Right ventricle myocardium inferior (tissue), 1 donor: ENCODE results near the gene TOMM40. TPM values are rescaled to one million over a fixed set of nuclear protein-coding genes. Genes with fewer than 3 reads are reported as not detected.
A peak's percentile ranks its signal among the peaks of the same experiment; 100 is the strongest.
"Not testable (repeated sequence)": the region's sequence is repeated elsewhere in the genome, so short reads cannot be mapped to it uniquely, and the experiment has no call there.

Experiments used
- ATAC-seq: fragments of 200-7000 bp; cut with Tn5 transposase; one replicate; pipeline ENCODE4 v1.9.1; 2020; ENCODE audit warnings: mild to moderate bottlenecking, moderate library complexity
- DNase-seq: peaks from one replicate; pipeline ENCODE4 v3.0.0; 2021; ENCODE audit errors: missing footprints
- intact Hi-C: fragments of 100-400 bp; cut with DNase I; formaldehyde crosslinking; loops from one replicate; pipeline ENCODE4 v1.11.0; 2022
- long read RNA-seq: library from polyadenylated mRNA; unstranded; transcript quantifications from one replicate; pipeline ENCODE4 v2.0.0, GENCODE V29; 2021
- total RNA-seq: library from RNA; stranded (reverse); fragmentation: NEBNext Ultra II Directional; extraction: Animal tissue kit (Norgen Biotek cat#: 25700); gene quantifications from one replicate; pipeline ENCODE4 v1.2.1, GENCODE V29; 2021
- donor health status: DM: no; HTN: yes; CAD: no; lungs with severe emphysema.

The TOMM40 gene
- total RNA-seq, result 45.3 TPM
- long read RNA-seq, transcript TOMM40-202 (10 exons, 1,709 nt), result major isoform, 50 of 75 reads
- long read RNA-seq, transcript TOMM40-201 (10 exons, 1,707 nt), result minor isoform, 7 of 75 reads
- long read RNA-seq, transcript TOMM40-203 (9 exons, 1,725 nt), result minor isoform, 14 of 75 reads
- long read RNA-seq, partial matches to known transcripts, result 2 of 75 reads
- long read RNA-seq, other reads (novel, unspliced or antisense), result 1 of 75 reads

GRCh38 chr19:44891016-44891882 is at the start of gene TOMM40:
Gene TOMM40, plus strand, starts transcription at chr19:44891254. Its CDS starts 162 bp downstream, at chr19:44891416.
- no peak for ATAC-seq
- intact Hi-C loops, result loop anchor here (2.0 kb wide), 2 partner anchors 44 to 64 kb away; partner anchors contain the start of genes CLPTM1 and NECTIN2
- peak; percentile 100 for DNase-seq

- ATAC-seq (no peak), DNase-seq (no peak)
- intact Hi-C loops, result loop anchor here (1.0 to 5.0 kb wide), 4 partner anchors 45 to 156 kb away; no protein-coding TSS in a partner anchor
Measured at GRCh38 chr19:44845286-44845611, 45.8 kb upstream of the TOMM40 start.

- ATAC-seq (peak; percentile 86), DNase-seq (peak; percentile 100)
- intact Hi-C loops, result loop anchor here (1.0 to 5.0 kb wide), 5 partner anchors 45 to 157 kb away; partner anchors contain the start of gene TOMM40
Measured at GRCh38 chr19:44845612-44846454, 45.2 kb upstream of the TOMM40 start, which contains the start of gene NECTIN2. Gene NECTIN2, plus strand, starts transcription at chr19:44846297. Its CDS starts 229 bp downstream, at chr19:44846526.

- ATAC-seq (no peak), DNase-seq (no peak)
- intact Hi-C loops, result loop anchor here (2.0 to 5.0 kb wide), 2 partner anchors 44 to 129 kb away; partner anchors contain the start of gene TOMM40
Measured at GRCh38 chr19:44846455-44847143, 44.5 kb upstream of the TOMM40 start.

GRCh38 chr19:44847144-44848035 is 43.7 kb upstream of the TOMM40 start:
- DNase-seq, result peak; percentile 83
- ATAC-seq, result no peak
- intact Hi-C loops, result loop anchor here (2.0 to 5.0 kb wide), 2 partner anchors 43 to 130 kb away; partner anchors contain the start of gene TOMM40

DNA sequence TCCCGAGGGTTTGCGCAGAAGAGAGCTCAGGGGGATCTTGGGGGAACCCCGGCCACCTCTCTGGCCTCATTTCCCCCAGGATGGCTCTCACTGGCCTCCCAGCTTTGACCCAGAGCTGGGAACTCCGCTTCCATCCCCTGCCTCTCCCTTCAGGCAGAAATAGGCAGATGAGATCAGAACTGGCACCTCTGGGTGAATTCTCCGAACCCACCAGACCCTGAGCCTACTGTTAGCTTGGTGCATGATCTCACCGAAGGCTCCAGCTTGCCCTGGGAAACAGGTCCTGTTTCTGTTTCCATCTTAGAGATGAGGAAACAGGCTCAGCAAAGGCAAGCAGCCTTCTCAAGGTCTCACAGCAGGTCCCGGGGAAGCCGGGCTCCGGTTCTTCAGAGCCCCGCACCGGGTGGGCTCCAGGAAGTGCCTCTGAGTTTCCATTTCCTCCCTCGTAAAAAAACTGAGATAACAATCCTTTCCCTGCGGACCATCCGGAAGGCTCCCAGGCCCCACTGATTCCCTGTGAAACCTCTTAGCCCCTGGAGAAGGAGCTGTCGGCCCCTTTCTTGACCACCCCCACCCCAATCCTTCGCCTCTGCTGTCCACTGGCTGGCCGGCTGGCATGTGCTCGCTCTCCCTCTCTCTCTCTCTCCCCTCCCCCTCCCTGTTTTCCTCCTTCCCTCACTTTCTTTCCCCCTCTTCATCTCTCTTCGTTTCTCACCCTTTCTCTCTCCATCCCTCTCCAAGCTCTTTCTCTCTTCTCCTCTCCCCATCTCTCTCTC is 42.8 kb upstream of the TOMM40 start:
- intact Hi-C loops, result loop anchor here (5.0 kb wide), 1 partner anchor 131 kb away; no protein-coding TSS in a partner anchor
- DNase-seq, result no peak
- ATAC-seq, result no peak

GRCh38 chr19:44848812-44849447 is 42.1 kb upstream of the TOMM40 start:
- no peak for ATAC-seq
- intact Hi-C loops, result loop anchor here (5.0 kb wide), 1 partner anchor 132 kb away; no protein-coding TSS in a partner anchor
- DNase-seq, result no peak

- no peak for ATAC-seq
- no peak for DNase-seq
- intact Hi-C loops, result no loop called here
Measured at GRCh38 chr19:44850641-44851109, 40.4 kb upstream of the TOMM40 start.

- ATAC-seq (no peak), DNase-seq (no peak)
- intact Hi-C loops, result no loop called here
Measured at GRCh38 chr19:44851427-44851826, 39.6 kb upstream of the TOMM40 start.

- ATAC-seq (no peak), DNase-seq (no peak)
- intact Hi-C loops, result no loop called here
Measured at GRCh38 chr19:44855606-44856005, 35.4 kb upstream of the TOMM40 start.

DNA sequence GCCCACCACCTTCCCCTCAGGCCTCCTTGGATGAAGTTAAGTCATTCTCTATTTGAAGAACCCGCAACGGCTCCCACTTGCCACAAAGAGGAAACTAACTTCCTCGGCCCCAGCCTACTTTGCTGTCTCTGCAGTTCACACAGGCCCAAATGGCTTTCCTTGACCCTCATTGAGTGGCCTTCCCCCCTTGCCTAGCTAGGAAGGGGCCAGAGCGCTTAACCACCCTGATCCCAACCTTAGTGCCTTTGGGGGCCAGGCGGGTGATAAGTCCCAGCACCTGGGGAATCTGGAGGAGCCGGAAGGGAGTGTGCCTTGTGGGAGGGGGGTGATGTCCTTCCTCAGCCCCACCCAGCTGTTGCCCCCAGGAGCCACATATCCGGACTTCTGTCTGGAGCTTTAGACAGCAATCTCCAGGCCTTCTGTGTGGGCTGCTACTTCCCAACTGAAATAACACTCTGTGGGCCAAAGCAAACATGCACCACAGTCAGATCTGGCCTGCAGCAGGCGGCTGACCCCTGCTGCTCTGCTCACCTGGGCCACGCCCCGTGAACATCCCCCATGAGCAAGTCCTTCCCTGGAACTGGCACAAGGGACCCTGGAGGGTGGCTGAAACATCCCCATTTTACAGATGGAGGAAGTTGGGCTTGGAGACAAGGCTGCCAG is 34.5 kb upstream of the TOMM40 start:
- ATAC-seq, result peak; percentile 53
- DNase-seq, result no peak

DNA sequence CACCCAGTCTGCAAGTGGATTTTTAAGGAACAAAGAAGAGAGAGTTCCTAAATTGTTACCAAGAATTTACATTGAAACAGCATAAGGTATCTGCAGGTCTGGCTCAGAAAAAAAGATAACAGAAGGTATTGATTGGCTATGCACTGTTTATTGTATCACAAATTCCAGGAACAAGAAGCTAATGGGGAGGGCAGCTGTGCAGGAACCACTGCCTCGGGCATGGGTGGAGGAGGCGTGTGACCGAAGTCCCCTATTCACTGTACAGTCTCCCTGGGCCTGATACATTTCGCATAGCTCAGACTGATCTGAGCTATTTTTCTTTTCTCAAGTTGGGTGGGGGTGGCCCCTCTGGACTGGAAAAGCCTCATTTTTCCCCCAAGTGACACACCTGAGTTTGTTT is 33.2 kb upstream of the TOMM40 start:
- DNase-seq (no peak), ATAC-seq (no peak)
- intact Hi-C loops, result no loop called here

More for the DNA sequence above, 34.5 kb upstream of the TOMM40 start:
- intact Hi-C loops, result no loop called here

- DNase-seq, intact Hi-C loops, ATAC-seq: not testable (repeated sequence)
Measured at GRCh38 chr19:44861576-44861975, 29.5 kb upstream of the TOMM40 start.

DNA sequence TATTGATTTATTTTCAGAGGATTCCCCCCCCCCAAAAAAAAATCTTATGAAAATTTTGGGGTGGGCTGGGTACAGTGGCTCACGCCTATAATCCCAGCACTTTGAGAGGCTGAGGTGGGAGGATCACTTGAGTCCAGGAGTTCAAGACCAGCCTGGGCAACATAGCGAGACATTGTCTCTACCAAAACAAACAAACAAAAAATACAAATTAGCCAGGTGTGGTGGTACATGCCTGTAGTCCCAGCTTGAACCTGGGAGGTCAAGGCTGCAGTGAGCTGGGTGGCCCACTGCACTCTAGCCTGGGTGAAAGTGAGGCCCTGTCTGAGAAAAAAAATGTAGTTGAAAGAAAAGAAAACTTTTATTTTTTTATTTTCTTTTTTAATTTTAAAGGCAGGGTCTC is 27.1 kb upstream of the TOMM40 start:
- ATAC-seq (no peak), DNase-seq (no peak)
- intact Hi-C loops, result no loop called here

DNA sequence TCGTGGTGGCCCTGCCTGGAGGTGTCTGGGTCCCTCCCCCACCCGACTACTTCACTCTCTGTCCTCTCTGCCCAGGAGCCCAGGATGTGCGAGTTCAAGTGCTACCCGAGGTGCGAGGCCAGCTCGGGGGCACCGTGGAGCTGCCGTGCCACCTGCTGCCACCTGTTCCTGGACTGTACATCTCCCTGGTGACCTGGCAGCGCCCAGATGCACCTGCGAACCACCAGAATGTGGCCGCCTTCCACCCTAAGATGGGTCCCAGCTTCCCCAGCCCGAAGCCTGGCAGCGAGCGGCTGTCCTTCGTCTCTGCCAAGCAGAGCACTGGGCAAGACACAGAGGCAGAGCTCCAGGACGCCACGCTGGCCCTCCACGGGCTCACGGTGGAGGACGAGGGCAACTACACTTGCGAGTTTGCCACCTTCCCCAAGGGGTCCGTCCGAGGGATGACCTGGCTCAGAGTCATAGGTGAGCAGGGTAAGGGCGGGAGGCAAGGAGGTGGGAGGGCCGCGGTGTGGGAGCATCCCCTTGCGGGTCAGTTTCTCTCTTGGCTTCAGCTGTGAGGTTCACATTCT is 25.8 kb upstream of the TOMM40 start:
- intact Hi-C loops, result no loop called here
- ATAC-seq (no peak), DNase-seq (peak; percentile 7)
